K562 (cell line): ENCODE data around the gene ELOF1. TPM values are rescaled to one million over a fixed set of nuclear protein-coding genes. Genes with fewer than 3 reads are reported as not detected.

Experiments
- BRD9 ChIP-seq: fragments of 450-650 bp; IDR thresholded peaks from 2 replicates; pipeline ENCODE4 v1.6.1; 2018; ENCODE audit warnings: low read depth; ENCODE audit not compliant: partially characterized antibody
- CEBPG ChIP-seq, 3 experiments: fragments of 200-800 bp in 1 of 3; sonication (Bioruptor generic) in 1 of 3; sonication (generic) in 1 of 3; formaldehyde crosslinking in 1 of 3; IDR thresholded peaks in 2 of 3; conservative IDR thresholded peaks in 1 of 3; 2 replicates each; pipeline versions ENCODE4 v1.6.1 to v1.8.0; 2016 to 2022; ENCODE audit warnings: missing compliant biosample characterization in 2 of 3, missing genetic modification characterization in 2 of 3, mild to moderate bottlenecking in 1 of 3, missing genetic modification reagents in 1 of 3
- GABPA ChIP-seq: fragments of 200-800 bp; sonication (Bioruptor generic); conservative IDR thresholded peaks from 2 replicates; pipeline ENCODE4 v1.6.1; 2016; ENCODE audit warnings: low read depth, missing genetic modification characterization, missing compliant biosample characterization
- HDAC8 ChIP-seq: fragments of 450-650 bp; IDR thresholded peaks from 2 replicates; pipeline ENCODE4 v1.6.1; 2016; ENCODE audit warnings: mild to moderate bottlenecking, missing genetic modification characterization, moderate library complexity, missing compliant biosample characterization
- MXD1 ChIP-seq: fragments of 250-450 bp; sonication (Bioruptor Pico); IDR thresholded peaks from 2 replicates; pipeline ENCODE4 v1.8.0; 2021; ENCODE audit warnings: borderline replicate concordance, mild to moderate bottlenecking, moderate library complexity; ENCODE audit not compliant: poor library complexity, severe bottlenecking
- NEUROD1 ChIP-seq: fragments of 150-350 bp; IDR thresholded peaks from 2 replicates; pipeline ENCODE4 v1.6.1; 2014; ENCODE audit warnings: borderline replicate concordance, low read length, low read depth; ENCODE audit not compliant: partially characterized antibody
- NR1H2 ChIP-seq: sonication (generic); formaldehyde crosslinking; IDR thresholded peaks from 2 replicates; pipeline ENCODE4 v1.4.0; 2020; ENCODE audit warnings: mild to moderate bottlenecking, missing genetic modification reagents
- NR4A1 ChIP-seq, 2 experiments: fragments of 250-450 bp in 1 of 2; fragments of 450-650 bp in 1 of 2; sonication (Bioruptor Pico) in 1 of 2; IDR thresholded peaks; 2 replicates each; pipeline versions ENCODE4 v1.4.0 to v1.6.1; 2016 to 2020; ENCODE audit warnings: mild to moderate bottlenecking in 2 of 2, missing compliant biosample characterization in 1 of 2, missing genetic modification characterization in 1 of 2, moderate library complexity in 1 of 2
- OTX1 ChIP-seq: fragments of 450-650 bp; formaldehyde crosslinking; IDR thresholded peaks from 2 replicates; pipeline ENCODE4 v1.4.0; 2022; ENCODE audit warnings: mild to moderate bottlenecking
- PCBP2 ChIP-seq: fragments of 200-400 bp; formaldehyde crosslinking; IDR thresholded peaks from 2 replicates; pipeline ENCODE4 v1.6.1; 2018; ENCODE audit warnings: low read length, low read depth, mild to moderate bottlenecking, moderate library complexity; ENCODE audit not compliant: poor library complexity, severe bottlenecking
- POLR2B ChIP-seq: fragments of 450-650 bp; IDR thresholded peaks from 2 replicates; pipeline ENCODE4 v1.6.1; 2018; ENCODE audit warnings: low read depth; ENCODE audit not compliant: partially characterized antibody
- RBBP5 ChIP-seq: fragments of 200-600 bp; sonication (generic); IDR thresholded peaks from 2 replicates; pipeline ENCODE4 v1.6.1; 2012; ENCODE audit warnings: borderline replicate concordance, mild to moderate bottlenecking, low read length, control low read depth, inconsistent platforms; ENCODE audit not compliant: insufficient read depth, poor library complexity, severe bottlenecking
- SMAD1 ChIP-seq: fragments of 150-350 bp; IDR thresholded peaks from 2 replicates; pipeline ENCODE4 v1.6.1; 2014; ENCODE audit warnings: low read length, low read depth; ENCODE audit not compliant: partially characterized antibody
- TCF7L2 ChIP-seq: fragments of 150-350 bp; IDR thresholded peaks from 2 replicates; pipeline ENCODE4 v1.6.1; 2016; ENCODE audit warnings: low read depth, mild to moderate bottlenecking, low read length, moderate library complexity
- UBTF ChIP-seq, 2 experiments: IDR thresholded peaks; 2 replicates each; pipeline ENCODE4 v1.6.1; 2012; ENCODE audit warnings: improper control_type of control experiment in 2 of 2, low read depth in 2 of 2, low read length in 2 of 2, borderline replicate concordance in 1 of 2
- YY1 ChIP-seq, 3 experiments: IDR thresholded peaks; 2 replicates each; pipeline ENCODE4 v1.6.1; 2011; ENCODE audit warnings: low read length in 2 of 3, mild to moderate bottlenecking in 2 of 3, moderate library complexity in 2 of 3, borderline replicate concordance in 1 of 3, control low read depth in 1 of 3, low read depth in 1 of 3; ENCODE audit not compliant: insufficient read depth in 3 of 3, insufficient replicate concordance in 2 of 3, control insufficient read depth in 1 of 3, insufficient read length in 1 of 3; ENCODE audit errors: extremely low read depth in 1 of 3
- ZEB2 ChIP-seq: fragments of 450-650 bp; IDR thresholded peaks from 2 replicates; pipeline ENCODE4 v1.6.1; 2016
- ZFP36 ChIP-seq: fragments of 150-350 bp; IDR thresholded peaks from 2 replicates; pipeline ENCODE4 v1.6.1; 2018; ENCODE audit warnings: low read length, low read depth; ENCODE audit not compliant: partially characterized antibody
- ZNF274 ChIP-seq: IDR thresholded peaks from 2 replicates; pipeline ENCODE4 v1.6.1; 2011; ENCODE audit warnings: low read depth, mild to moderate bottlenecking, low read length, moderate library complexity, borderline replicate concordance
- polyA plus RNA-seq, 8 experiments: library from polyadenylated mRNA; depleted of rRNA in 4 of 8; stranded (reverse) in 5 of 8; unstranded in 3 of 8; fragments of >200 nt; fragmentation: Nextera tagmentation in 2 of 8; fragmentation: Illumina TruSeq in 1 of 8; extraction: Ambion mirVana in 2 of 8; extraction: Trizol in 1 of 8; gene quantifications; 2 replicates each; pipeline versions ENCODE4 v1.2.1 to v1.2.3, GENCODE V29; 2011 to 2014; ENCODE audit warnings: inconsistent platforms in 1 of 8, missing spikeins in 1 of 8
- total RNA-seq, 7 experiments: library from RNA; depleted of rRNA in 6 of 7; stranded (reverse); fragments of >200 nt in 6 of 7; fragmentation: Illumina TruSeq in 2 of 7; extraction: Trizol in 2 of 7; gene quantifications; 2 replicates each; pipeline versions ENCODE4 v1.2.1 to v1.2.3, GENCODE V29; 2011 to 2021; ENCODE audit warnings: low replicate concordance in 1 of 7
- TF ChIP-seq, protein P1 (sequence below): fragments of 450-650 bp; IDR thresholded peaks from 2 replicates; pipeline ENCODE4 v1.6.1; 2017; ENCODE audit warnings: antibody characterized with exemption

Gene ELOF1
- total and polyA plus RNA-seq, 9 of the 15 experiments (the other 6 are each of a cell fraction or from before 2014, with no cell fraction given) = 16.7 to 147 (median 74.2) TPM

- TF ChIP-seq, protein P1, sequence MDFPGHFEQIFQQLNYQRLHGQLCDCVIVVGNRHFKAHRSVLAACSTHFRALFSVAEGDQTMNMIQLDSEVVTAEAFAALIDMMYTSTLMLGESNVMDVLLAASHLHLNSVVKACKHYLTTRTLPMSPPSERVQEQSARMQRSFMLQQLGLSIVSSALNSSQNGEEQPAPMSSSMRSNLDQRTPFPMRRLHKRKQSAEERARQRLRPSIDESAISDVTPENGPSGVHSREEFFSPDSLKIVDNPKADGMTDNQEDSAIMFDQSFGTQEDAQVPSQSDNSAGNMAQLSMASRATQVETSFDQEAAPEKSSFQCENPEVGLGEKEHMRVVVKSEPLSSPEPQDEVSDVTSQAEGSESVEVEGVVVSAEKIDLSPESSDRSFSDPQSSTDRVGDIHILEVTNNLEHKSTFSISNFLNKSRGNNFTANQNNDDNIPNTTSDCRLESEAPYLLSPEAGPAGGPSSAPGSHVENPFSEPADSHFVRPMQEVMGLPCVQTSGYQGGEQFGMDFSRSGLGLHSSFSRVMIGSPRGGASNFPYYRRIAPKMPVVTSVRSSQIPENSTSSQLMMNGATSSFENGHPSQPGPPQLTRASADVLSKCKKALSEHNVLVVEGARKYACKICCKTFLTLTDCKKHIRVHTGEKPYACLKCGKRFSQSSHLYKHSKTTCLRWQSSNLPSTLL = no peak
- no peak for TF ChIP-seq MXD1 (CRISPR knock-in tag)
- TF ChIP-seq YY1 (IDR thresholded peaks at IDR 0.05; ENCODE audit: borderline replicate concordance in 1 of 3, control insufficient read depth in 1 of 3, extremely low read depth in 1 of 3, insufficient read depth in 3 of 3, insufficient read length in 1 of 3, insufficient replicate concordance in 2 of 3, low read depth in 1 of 3, low read length in 2 of 3) = peak in 1 of 3 experiments; percentile 67
- TF ChIP-seq NR1H2 (CRISPR knock-in tag) = no peak
- no peak for TF ChIP-seq HDAC8 (tag)
- TF ChIP-seq UBTF (IDR thresholded peaks at IDR 0.05; ENCODE audit: borderline replicate concordance in 1 of 2, low read depth in 2 of 2, low read length in 2 of 2) = no peak
- peak; percentile 96 for TF ChIP-seq ZEB2
- TF ChIP-seq ZFP36 = no peak
- TF ChIP-seq NEUROD1 = peak; percentile 36
- TF ChIP-seq GABPA (tag) = peak; percentile 31; the same call in 1 of the 2 replicates
- TF ChIP-seq POLR2B = peak; percentile 40
- peak; percentile 30 for TF ChIP-seq SMAD1
- TF ChIP-seq ZNF274 = 0 out of 2 replicates have a peak, but pooled peaks have one; percentile 48
- no peak for TF ChIP-seq OTX1 (CRISPR knock-in tag)
- no peak for TF ChIP-seq RBBP5
- TF ChIP-seq CEBPG (CRISPR knock-in tag; IDR thresholded peaks at IDR 0.05) = peak; percentile 56; the same call in 1 of the 2 replicates
- 0 out of 4 replicates have a peak, but pooled peaks of 1 of the 2 experiments have one; percentile 26 for TF ChIP-seq CEBPG (tag; conservative IDR thresholded peaks at IDR 0.05 in 1 of 2, IDR thresholded peaks at IDR 0.05 in 1 of 2)
- TF ChIP-seq TCF7L2 = no peak
- TF ChIP-seq NR4A1 (CRISPR knock-in tag; IDR thresholded peaks at IDR 0.05) = no peak
- TF ChIP-seq NR4A1 (tag; IDR thresholded peaks at IDR 0.05) = 0 out of 2 replicates have a peak, but pooled peaks have one; percentile 25
- peak; percentile 90 for TF ChIP-seq BRD9
- TF ChIP-seq PCBP2 = no peak
Measured at GRCh38 chr19:11560404-11561051, 1.5 kb upstream of the ELOF1 start (continued).
